ENCODE measurements around the gene EMX1.

GRCh38 chr2:72949642-72950041 is 32.3 kb downstream of the EMX1 start:
- TF ChIP-seq CTCF (IDR thresholded peaks at IDR 0.05) (no peak), POLR2A (IDR thresholded peaks at IDR 0.05) (no peak)

Data from Peyer's patch (tissue), 4 donors.